ENCODE results near the gene HHIPL1.

The HHIPL1 gene

DNA sequence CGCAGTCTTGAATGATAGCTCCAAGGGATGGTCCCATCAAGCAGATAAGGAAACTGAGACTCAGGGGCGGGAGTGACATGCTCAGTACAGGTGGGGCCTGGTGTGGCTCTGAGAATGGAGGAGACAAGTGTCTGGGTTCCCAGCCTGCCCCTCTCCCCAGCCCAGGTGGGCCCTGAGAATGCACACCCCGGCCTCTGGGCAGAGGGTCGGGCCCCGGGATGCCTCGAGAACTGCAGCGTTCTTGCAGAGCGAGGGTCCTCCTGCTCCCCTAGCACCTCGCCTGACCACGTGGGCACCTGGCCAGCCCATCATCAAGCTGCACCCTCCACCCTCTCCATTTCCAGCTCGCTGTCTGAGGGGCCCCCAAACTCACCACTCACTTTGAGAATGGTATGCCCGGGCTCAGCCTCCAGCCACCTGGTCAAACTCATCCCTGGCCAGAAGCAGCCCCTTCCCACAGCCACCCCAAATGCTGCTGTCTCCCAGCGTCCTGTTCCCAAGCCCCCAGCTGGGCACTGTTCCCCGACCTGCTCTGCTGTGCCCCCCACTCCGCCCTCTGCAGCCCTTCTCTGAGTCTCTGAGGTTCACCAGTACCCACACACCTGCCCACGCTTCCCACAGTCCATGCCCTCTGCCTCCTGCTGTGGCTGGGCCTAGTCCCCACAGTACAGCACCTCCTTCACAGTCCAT is 83.4 kb downstream of the HHIPL1 start:
- Histone ChIP-seq H3K27ac (ENCODE audit: low read depth in 2 of 2, low read length in 2 of 2) (no peak overlapping the region), H3K36me3 (ENCODE audit: control insufficient read depth in 2 of 2, insufficient read depth in 2 of 2, low read length in 2 of 2) (no peaks in the 10 kb centered on the region), H3K4me3 (ENCODE audit: low read length in 2 of 2) (no peak overlapping the region), H3K27me3 (ENCODE audit: control insufficient read depth in 2 of 2, insufficient read depth in 2 of 2, low read length in 2 of 2) (peaks cover 0 to 5% of the 10 kb centered on the region in 2 donors), H3K9ac (ENCODE audit: low read depth in 1 of 2, low read length in 2 of 2) (no peak overlapping the region), H3K9me3 (ENCODE audit: control insufficient read depth in 2 of 2, low read length in 2 of 2) (no peaks in the 10 kb centered on the region), H3K4me1 (ENCODE audit: control insufficient read depth in 2 of 2, insufficient read depth in 2 of 2, low read length in 2 of 2) (peaks cover 0 to 3% of the 10 kb centered on the region in 2 donors)

GRCh38 chr14:99728981-99729451 is 84.1 kb downstream of the HHIPL1 start:
- H3K4me1 ChIP-seq (ENCODE audit: control insufficient read depth in 2 of 2, insufficient read depth in 2 of 2, low read length in 2 of 2) = peaks cover 0 to 3% of the 10 kb centered on the region in 2 donors
- no peaks in the 10 kb centered on the region for H3K36me3 ChIP-seq (ENCODE audit: control insufficient read depth in 2 of 2, insufficient read depth in 2 of 2, low read length in 2 of 2)
- H3K27ac ChIP-seq (ENCODE audit: low read depth in 2 of 2, low read length in 2 of 2) = no peak overlapping the region
- H3K4me3 ChIP-seq (ENCODE audit: low read length in 2 of 2) = no peak overlapping the region
- peaks cover 0 to 8% of the 10 kb centered on the region in 2 donors for H3K27me3 ChIP-seq (ENCODE audit: control insufficient read depth in 2 of 2, insufficient read depth in 2 of 2, low read length in 2 of 2)
- no peaks in the 10 kb centered on the region for H3K9me3 ChIP-seq (ENCODE audit: control insufficient read depth in 2 of 2, low read length in 2 of 2)
- no peak overlapping the region for H3K9ac ChIP-seq (ENCODE audit: low read depth in 1 of 2, low read length in 2 of 2)
